Right forelimb (tissue), 1 donor: ENCODE data around the gene TRAFD1.

Experiments used
- DNase-seq: peaks from one replicate; pipeline ENCODE4 v3.0.0-alpha.2; 2018

The TRAFD1 gene

GRCh38 chr12:112179916-112180315 is 54.6 kb downstream of the TRAFD1 start:
- DNase-seq = no peak

GRCh38 chr12:112180422-112180821 is 55.1 kb downstream of the TRAFD1 start:
- no peak for DNase-seq

GRCh38 chr12:112182499-112182898 is 57.1 kb downstream of the TRAFD1 start:
- DNase-seq = no peak

GRCh38 chr12:112183141-112184021 is 58.0 kb downstream of the TRAFD1 start:
- no peak for DNase-seq

- no peak for DNase-seq
Measured at GRCh38 chr12:112184056-112184887, 58.9 kb downstream of the TRAFD1 start.

- DNase-seq = no peak
Measured at GRCh38 chr12:112185093-112185923, 59.9 kb downstream of the TRAFD1 start.

- no peak for DNase-seq
Measured at GRCh38 chr12:112188130-112188830, 62.9 kb downstream of the TRAFD1 start.

- DNase-seq = no peak
Measured at GRCh38 chr12:112190231-112191025, 65.1 kb downstream of the TRAFD1 start.

- no peak for DNase-seq
Measured at GRCh38 chr12:112191201-112191600, 65.8 kb downstream of the TRAFD1 start.

GRCh38 chr12:112191840-112192321 is 66.5 kb downstream of the TRAFD1 start:
- peak; percentile 52 for DNase-seq

- DNase-seq = no peak
Measured at GRCh38 chr12:112192475-112192874, 67.1 kb downstream of the TRAFD1 start.

- DNase-seq = no peak
Measured at GRCh38 chr12:112194601-112195247, 69.4 kb downstream of the TRAFD1 start.

- DNase-seq = no peak
Measured at GRCh38 chr12:112196196-112196875, 71.0 kb downstream of the TRAFD1 start.

GRCh38 chr12:112198120-112198733 is 72.9 kb downstream of the TRAFD1 start:
- peak; percentile 58 for DNase-seq

- no peak for DNase-seq
Measured at GRCh38 chr12:112199136-112199535, 73.8 kb downstream of the TRAFD1 start.
